ENCODE measurements around the gene RIMBP2.

Gene RIMBP2

GRCh38 chr12:130422676-130423075, 293.4 kb downstream of the RIMBP2 start:
- Histone ChIP-seq H3K79me2 (ENCODE audit: insufficient read depth, low read length) (no peaks in the 10 kb centered on the region), H3K9ac (ENCODE audit: low read length) (no peak overlapping the region), H4K20me1 (ENCODE audit: insufficient read depth, low read length) (no peaks in the 10 kb centered on the region), H3K27me3 (ENCODE audit: insufficient read depth, low read length) (no peaks in the 10 kb centered on the region), H3K9me2 (ENCODE audit: low read depth, low read length) (no peaks in the 10 kb centered on the region), H3K4me2 (ENCODE audit: low read length) (no peak overlapping the region), H3K36me3 (ENCODE audit: insufficient read depth, low read length) (no peaks in the 10 kb centered on the region), H2AFZ (ENCODE audit: low read length) (no peak overlapping the region), H3K4me1 (ENCODE audit: insufficient read depth, low read length, severe bottlenecking) (no peaks in the 10 kb centered on the region), H3K4me3 (ENCODE audit: low read depth, low read length, poor library complexity, severe bottlenecking) (no peak overlapping the region), H3F3A (ENCODE audit: insufficient read depth, low read length) (no peaks in the 10 kb centered on the region), H3K27ac (ENCODE audit: low read depth, low read length, poor library complexity, severe bottlenecking) (no peak overlapping the region), H3K9me3 (ENCODE audit: low read length) (no peaks in the 10 kb centered on the region)
- TF ChIP-seq EZH2 (IDR thresholded peaks at IDR 0.05; ENCODE audit: borderline replicate concordance, low read length): no peak
- TF ChIP-seq CTCF (IDR thresholded peaks at IDR 0.05; ENCODE audit: low read length): no peak

GRCh38 chr12:130421896-130422295, 294.2 kb downstream of the RIMBP2 start:
- Histone ChIP-seq H3F3A (ENCODE audit: insufficient read depth, low read length) (no peaks in the 10 kb centered on the region), H3K9me2 (ENCODE audit: low read depth, low read length) (no peaks in the 10 kb centered on the region), H3K4me3 (ENCODE audit: low read depth, low read length, poor library complexity, severe bottlenecking) (no peak overlapping the region), H3K9me3 (ENCODE audit: low read length) (no peaks in the 10 kb centered on the region), H3K27ac (ENCODE audit: low read depth, low read length, poor library complexity, severe bottlenecking) (no peak overlapping the region), H3K36me3 (ENCODE audit: insufficient read depth, low read length) (no peaks in the 10 kb centered on the region), H3K79me2 (ENCODE audit: insufficient read depth, low read length) (no peaks in the 10 kb centered on the region), H4K20me1 (ENCODE audit: insufficient read depth, low read length) (no peaks in the 10 kb centered on the region), H3K9ac (ENCODE audit: low read length) (no peak overlapping the region), H3K4me2 (ENCODE audit: low read length) (no peak overlapping the region), H3K4me1 (ENCODE audit: insufficient read depth, low read length, severe bottlenecking) (no peaks in the 10 kb centered on the region), H2AFZ (ENCODE audit: low read length) (no peak overlapping the region), H3K27me3 (ENCODE audit: insufficient read depth, low read length) (no peaks in the 10 kb centered on the region)
- TF ChIP-seq EZH2 (IDR thresholded peaks at IDR 0.05; ENCODE audit: borderline replicate concordance, low read length): no peak
- TF ChIP-seq CTCF (IDR thresholded peaks at IDR 0.05; ENCODE audit: low read length): no peak

DNA sequence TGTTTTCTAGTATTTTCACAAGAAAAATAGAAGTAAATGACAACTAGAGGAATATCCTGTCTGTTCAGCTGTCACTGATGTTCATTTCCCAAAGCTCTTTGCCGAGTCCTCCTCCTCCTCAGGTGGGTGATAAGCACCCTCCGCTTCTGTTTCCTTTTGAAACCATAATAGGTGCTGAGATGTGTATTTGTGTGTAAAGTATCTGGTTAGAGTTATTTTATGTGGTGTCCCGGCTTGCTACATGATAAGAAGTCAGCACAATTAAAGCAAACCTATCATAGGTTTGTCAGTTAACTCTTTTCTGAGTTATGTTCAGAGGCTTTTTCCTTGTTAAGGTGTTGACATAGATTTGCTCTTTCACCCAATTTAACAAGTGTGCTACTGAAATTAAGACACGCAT, 296.0 kb downstream of the RIMBP2 start:
- H3K79me2 ChIP-seq (ENCODE audit: insufficient read depth, low read length): no peaks in the 10 kb centered on the region
- no peaks in the 10 kb centered on the region for H3K27me3 ChIP-seq (ENCODE audit: insufficient read depth, low read length)
- H3F3A ChIP-seq (ENCODE audit: insufficient read depth, low read length): no peaks in the 10 kb centered on the region
- H3K9me3 ChIP-seq (ENCODE audit: low read length): no peaks in the 10 kb centered on the region
- no peaks in the 10 kb centered on the region for H3K9me2 ChIP-seq (ENCODE audit: low read depth, low read length)
- no peaks in the 10 kb centered on the region for H4K20me1 ChIP-seq (ENCODE audit: insufficient read depth, low read length)
- H3K9ac ChIP-seq (ENCODE audit: low read length): no peak overlapping the region
- no peaks in the 10 kb centered on the region for H3K36me3 ChIP-seq (ENCODE audit: insufficient read depth, low read length)
- H3K4me3 ChIP-seq (ENCODE audit: low read depth, low read length, poor library complexity, severe bottlenecking): no peak overlapping the region
- H3K4me1 ChIP-seq (ENCODE audit: insufficient read depth, low read length, severe bottlenecking): no peaks in the 10 kb centered on the region
- no peak overlapping the region for H3K4me2 ChIP-seq (ENCODE audit: low read length)
- no peak for TF ChIP-seq EZH2 (IDR thresholded peaks at IDR 0.05; ENCODE audit: borderline replicate concordance, low read length)
- TF ChIP-seq CTCF (IDR thresholded peaks at IDR 0.05; ENCODE audit: low read length): no peak
- no peak overlapping the region for H2AFZ ChIP-seq (ENCODE audit: low read length)
- no peak overlapping the region for H3K27ac ChIP-seq (ENCODE audit: low read depth, low read length, poor library complexity, severe bottlenecking)
